ENCODE measurements around the gene TUFT1.
"Not testable (repeated sequence)": the region's sequence is repeated elsewhere in the genome, so short reads cannot be mapped to it uniquely, and the experiment has no call there.

The TUFT1 gene

DNA sequence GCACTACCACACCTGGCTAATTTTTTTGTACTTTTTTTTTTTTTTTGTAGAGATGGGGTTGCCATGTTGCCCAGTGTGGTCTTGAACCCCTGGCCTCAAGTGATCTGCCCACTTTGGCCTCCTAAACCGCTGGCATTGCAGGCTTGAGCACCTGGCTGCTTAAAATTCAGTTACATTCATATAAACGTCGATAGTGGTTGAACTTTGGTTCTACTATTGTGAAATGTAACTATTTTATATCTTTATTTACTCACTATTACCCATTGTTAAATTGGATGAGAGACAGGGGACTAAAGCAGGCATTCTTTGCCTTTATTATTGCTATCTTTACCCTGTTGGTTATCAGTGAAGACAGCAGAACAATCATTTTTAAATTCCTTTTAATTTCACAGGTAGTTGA is 77.9 kb downstream of the TUFT1 start:
- DNase-seq (ENCODE audit: low read depth): no peak

DNA sequence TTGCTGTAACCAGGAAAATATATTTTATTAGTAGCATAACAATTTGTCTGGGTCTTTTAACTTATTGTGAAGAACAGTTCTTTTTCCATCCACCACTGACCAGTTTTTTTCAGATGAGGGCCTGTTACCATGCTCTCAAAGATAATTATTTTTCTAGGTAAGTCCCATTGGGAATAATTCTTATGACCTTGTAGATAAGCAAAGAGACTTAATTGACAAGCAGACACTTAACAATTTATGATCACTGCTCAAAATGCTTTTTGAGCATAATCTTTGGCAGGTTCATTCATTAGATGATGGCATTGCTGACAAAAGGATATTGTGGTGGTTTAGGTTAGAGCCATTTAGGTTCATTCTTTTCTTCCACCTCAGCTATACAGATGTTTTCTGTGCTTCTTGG is 78.4 kb downstream of the TUFT1 start:
- no peak for DNase-seq (ENCODE audit: low read depth)

DNA sequence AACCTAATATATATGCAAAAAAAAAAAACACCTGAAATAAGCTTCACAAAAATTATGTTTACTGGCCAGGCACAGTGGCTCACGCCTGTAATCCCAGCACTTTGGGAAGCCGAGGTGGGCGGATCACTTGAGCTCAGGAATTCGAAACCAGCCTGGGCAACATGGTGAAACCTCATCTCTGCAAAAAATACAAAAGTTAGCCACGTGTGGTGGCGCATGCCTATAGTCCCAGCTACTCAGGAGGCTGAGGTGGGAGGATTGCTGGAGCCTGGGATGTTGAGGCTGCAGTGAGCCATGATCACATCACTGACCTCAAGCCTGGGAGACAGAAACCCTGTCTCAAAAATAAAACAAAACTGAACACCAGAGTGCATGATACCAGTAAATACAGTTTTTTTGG is 78.9 kb downstream of the TUFT1 start:
- not testable (repeated sequence) for DNase-seq (ENCODE audit: low read depth)

DNA sequence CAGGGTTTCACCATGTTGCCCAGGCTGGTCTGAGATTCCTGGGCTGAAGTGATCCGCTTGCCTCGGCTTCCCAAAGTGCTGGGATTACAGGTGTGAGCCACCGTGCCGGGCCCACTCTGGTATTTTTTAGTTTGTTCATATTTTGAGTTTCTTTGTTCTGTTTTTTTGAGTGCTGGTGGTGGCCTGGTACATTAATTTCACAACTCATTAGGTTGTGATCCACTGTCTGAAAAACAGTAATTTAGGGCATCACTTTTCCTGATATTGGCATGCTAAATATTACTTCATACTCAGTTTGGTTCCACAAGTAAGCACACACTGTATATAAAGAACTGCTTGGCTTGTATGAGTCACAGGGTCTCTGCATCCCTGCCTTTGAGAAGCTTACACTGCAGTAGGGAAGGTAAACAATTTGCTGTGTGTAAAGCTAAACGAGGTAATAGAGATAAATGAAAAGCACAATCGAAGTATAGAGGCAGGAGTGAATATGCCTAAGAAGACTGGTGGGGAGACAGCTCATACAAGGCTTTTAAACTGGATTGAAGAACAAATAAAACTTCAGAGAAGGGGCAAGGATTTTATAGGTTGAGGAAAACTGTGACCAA is 79.5 kb downstream of the TUFT1 start:
- peak; percentile 60 for DNase-seq (ENCODE audit: low read depth)

DNA sequence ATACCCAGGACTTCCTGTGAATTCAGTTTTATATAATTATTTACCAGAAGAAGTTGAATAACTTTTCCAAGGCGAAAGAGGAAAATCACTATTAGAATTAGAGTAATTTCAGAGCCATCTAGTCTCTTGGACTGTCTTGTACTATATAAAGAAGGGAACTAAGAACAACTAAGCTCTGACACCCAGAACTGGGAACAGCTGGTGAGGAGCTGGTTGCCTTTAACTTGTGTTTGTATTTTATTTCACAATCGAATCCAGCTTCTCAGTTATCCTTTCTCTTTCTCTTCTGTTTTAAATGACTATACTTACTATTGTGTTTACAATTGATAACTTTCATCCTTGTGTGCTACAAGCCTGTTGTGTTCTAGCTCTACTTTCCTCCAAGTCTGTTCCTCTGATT is 80.2 kb downstream of the TUFT1 start:
- DNase-seq (ENCODE audit: low read depth): no peak

DNA sequence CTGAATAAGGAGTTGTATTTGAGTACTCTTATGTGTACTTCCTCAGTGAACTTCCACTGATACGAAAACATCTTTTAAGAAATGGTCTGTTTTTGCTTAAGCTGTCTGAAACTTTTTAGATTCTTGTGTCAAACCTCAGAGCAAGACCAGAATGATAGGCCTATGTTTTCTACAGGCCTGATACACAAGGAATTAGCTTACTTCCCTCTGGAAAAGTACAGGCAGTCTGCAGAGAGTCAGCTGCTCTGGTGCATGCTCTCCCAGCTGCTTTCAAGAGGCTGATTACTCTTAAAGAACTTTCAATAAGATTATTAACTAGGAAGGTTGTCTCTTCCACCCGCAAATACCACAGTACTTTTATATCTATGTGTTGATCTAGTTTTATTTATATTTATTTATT is 81.2 kb downstream of the TUFT1 start:
- no peak for DNase-seq (ENCODE audit: low read depth)

DNA sequence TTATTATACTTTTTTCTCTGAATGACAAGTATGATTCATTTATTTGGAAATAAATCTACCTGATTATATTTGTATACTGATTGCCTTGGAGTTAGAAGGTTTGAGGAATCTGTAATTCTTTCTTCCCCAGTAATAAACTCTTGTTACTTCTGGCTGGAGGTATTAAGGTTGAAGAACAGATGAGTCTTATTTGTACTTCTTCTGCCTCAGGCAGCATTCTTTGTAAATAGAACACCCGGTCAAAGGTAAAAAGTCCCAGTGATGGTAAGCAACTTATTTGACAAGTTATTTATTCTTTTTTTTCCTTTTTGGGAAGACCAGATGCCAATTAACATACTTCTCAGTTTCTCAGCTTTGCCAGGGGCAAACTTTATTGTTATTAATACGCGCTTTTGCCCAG is 84.7 kb downstream of the TUFT1 start:
- no peak for DNase-seq (ENCODE audit: low read depth)

DNA sequence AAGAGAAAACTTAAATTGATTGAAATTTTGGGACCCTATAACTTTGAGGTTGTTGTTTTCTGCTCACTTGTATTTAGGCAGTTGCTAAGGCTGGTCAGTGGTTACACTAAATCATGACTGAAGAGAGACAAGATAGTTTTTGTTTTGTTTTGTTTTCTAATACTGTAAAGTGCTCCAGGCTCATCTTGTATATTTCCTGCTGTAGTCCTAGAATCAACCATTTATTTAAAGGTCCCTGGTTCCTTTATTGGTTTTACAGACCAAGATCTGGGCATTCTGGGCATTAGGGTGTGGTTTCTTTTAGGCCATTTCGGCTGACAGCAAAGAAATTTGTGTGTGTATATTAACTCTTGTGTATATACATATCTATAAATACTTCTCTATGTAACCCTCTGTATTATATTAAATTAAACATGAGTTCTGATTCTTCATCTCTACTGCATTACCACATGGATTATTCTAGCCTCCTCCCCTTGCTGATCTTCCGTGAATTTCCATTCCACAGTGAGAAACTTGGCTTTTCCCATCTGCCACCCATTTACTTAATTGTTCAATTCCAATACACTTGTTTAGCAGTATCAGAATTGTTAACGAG is 86.7 kb downstream of the TUFT1 start:
- no peak for DNase-seq (ENCODE audit: low read depth)

DNA sequence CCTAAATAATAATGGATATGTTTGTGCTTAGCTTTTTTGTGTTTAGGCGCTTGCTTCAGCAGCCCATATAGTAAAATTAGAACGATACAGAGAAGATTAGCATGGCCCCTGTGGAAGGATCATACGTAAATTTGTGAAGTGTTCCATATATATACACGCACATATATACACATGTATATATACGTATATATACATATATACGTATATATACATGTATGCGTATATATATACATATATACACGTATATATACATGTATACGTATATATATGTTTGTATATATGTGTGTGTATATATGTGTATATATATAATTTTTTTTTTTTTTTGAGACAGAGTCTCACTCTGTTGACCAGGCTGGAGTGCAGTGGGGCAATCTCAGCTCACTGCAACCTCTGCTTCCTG is 89.2 kb downstream of the TUFT1 start:
- DNase-seq (ENCODE audit: low read depth): no peak
